Activated CD8-positive, alpha-beta memory T cell treated with anti-CD3 and anti-CD28 coated beads, Interleukin-2, amount 10 ng/mL, durations not matched to agents 7 days and 5 days (primary cell): ENCODE results near the gene DDX49. TPM values are rescaled to one million over a fixed set of nuclear protein-coding genes. Genes with fewer than 3 reads are reported as not detected.
"Not testable (repeated sequence)": the region's sequence is repeated elsewhere in the genome, so short reads cannot be mapped to it uniquely, and the experiment has no call there.

Source experiments
- ATAC-seq: fragments of 150-1000 bp; cut with Tn5 transposase; one replicate; pipeline ENCODE4 v1.10.0; 2021; ENCODE audit warnings: moderate library complexity
- CTCF ChIA-PET: fragments of 350-600 bp; sonication (Branson Sonifier 250); formaldehyde crosslinking; loops from one replicate; lab custom pipeline; 2021; ENCODE audit warnings: antibody characterized with exemption; lab: Charles Lee
- DNase-seq: peaks from one replicate; pipeline ENCODE4 v3.0.0-alpha.2; 2020
- H3K27ac Mint-ChIP-seq: one replicate; pipeline ENCODE4 v1.8.0; 2021; ENCODE audit warnings: mild to moderate bottlenecking, mixed read lengths
- H3K27me3 Mint-ChIP-seq: one replicate; pipeline ENCODE4 v1.8.0; 2021; ENCODE audit warnings: mixed read lengths
- H3K36me3 Mint-ChIP-seq: one replicate; pipeline ENCODE4 v1.8.0; 2021; ENCODE audit warnings: mild to moderate bottlenecking, mixed read lengths
- H3K4me1 Mint-ChIP-seq: one replicate; pipeline ENCODE4 v1.8.0; 2021; ENCODE audit warnings: mixed read lengths
- H3K4me3 Mint-ChIP-seq: one replicate; pipeline ENCODE4 v1.8.0; 2021; ENCODE audit warnings: mild to moderate bottlenecking, moderate library complexity, mixed read lengths
- H3K9me3 Mint-ChIP-seq: one replicate; pipeline ENCODE4 v1.8.0; 2022; ENCODE audit warnings: low read depth, mixed read lengths
- total RNA-seq, 2 experiments: library from RNA; stranded (reverse); gene quantifications; one replicate each; pipeline ENCODE4 v1.2.3, GENCODE V29; 2021

Gene DDX49
- total RNA-seq, 2 experiments from 2014 or later: 48.2 to 56.4 TPM

GRCh38 chr19:18946918-18947317, 27.4 kb downstream of the DDX49 start:
- H3K27ac Mint-ChIP-seq: no peak overlapping the region
- no peak overlapping the region for H3K4me3 Mint-ChIP-seq
- peaks cover 15% of the 10 kb centered on the region for H3K27me3 Mint-ChIP-seq
- no peak for ATAC-seq
- DNase-seq: no peak
- H3K9me3 Mint-ChIP-seq: no peaks in the 10 kb centered on the region
- CTCF ChIA-PET: interaction anchor here (0.7 kb wide), 1 partner anchor 1482 kb away, joined by 3 read pairs; no protein-coding TSS in a partner anchor
- H3K4me1 Mint-ChIP-seq: peaks cover 3% of the 10 kb centered on the region
- H3K36me3 Mint-ChIP-seq: no peaks in the 10 kb centered on the region

GRCh38 chr19:18948075-18948975, 28.8 kb downstream of the DDX49 start:
- DNase-seq (no peak), ATAC-seq (no peak)
- Mint-ChIP-seq H3K4me3 (no peak overlapping the region), H3K27me3 (peaks cover 3% of the 10 kb centered on the region), H3K27ac (no peak overlapping the region), H3K4me1 (peaks cover 3% of the 10 kb centered on the region), H3K9me3 (no peaks in the 10 kb centered on the region), H3K36me3 (no peaks in the 10 kb centered on the region)
- CTCF ChIA-PET: interaction anchor here (0.7 to 1.0 kb wide), 2 partner anchors 12 to 363 kb away, joined by 3 to 4 read pairs; no protein-coding TSS in a partner anchor

GRCh38 chr19:18948976-18949356, 29.5 kb downstream of the DDX49 start:
- DNase-seq: no peak
- H3K4me3 Mint-ChIP-seq: no peak overlapping the region
- ATAC-seq: no peak
- no peaks in the 10 kb centered on the region for H3K9me3 Mint-ChIP-seq
- no peaks in the 10 kb centered on the region for H3K36me3 Mint-ChIP-seq
- CTCF ChIA-PET: interaction anchor here (1.0 kb wide), 1 partner anchor 11 kb away, joined by 4 read pairs; no protein-coding TSS in a partner anchor
- H3K27ac Mint-ChIP-seq: no peak overlapping the region
- peaks cover 3% of the 10 kb centered on the region for H3K4me1 Mint-ChIP-seq
- peaks cover 2% of the 10 kb centered on the region for H3K27me3 Mint-ChIP-seq

- Mint-ChIP-seq H3K27me3 (peaks cover under 1% of the 10 kb centered on the region), H3K4me3 (no peak overlapping the region), H3K4me1 (peaks cover 3% of the 10 kb centered on the region), H3K9me3 (no peaks in the 10 kb centered on the region), H3K27ac (no peak overlapping the region), H3K36me3 (no peaks in the 10 kb centered on the region)
- DNase-seq (no peak), ATAC-seq (no peak)
- CTCF ChIA-PET: no interaction called here
These were observed 30.3 kb downstream of the DDX49 start for GRCh38 chr19:18949858-18950257.

- Mint-ChIP-seq H3K9me3 (no peaks in the 10 kb centered on the region), H3K36me3 (no peaks in the 10 kb centered on the region), H3K27me3 (no peaks in the 10 kb centered on the region), H3K27ac (no peak overlapping the region), H3K4me3 (no peak overlapping the region), H3K4me1 (peaks cover 3% of the 10 kb centered on the region)
- CTCF ChIA-PET: no interaction called here
- ATAC-seq (no peak), DNase-seq (no peak)
These were observed 32.3 kb downstream of the DDX49 start for GRCh38 chr19:18951721-18952281.

- H3K27ac Mint-ChIP-seq, H3K4me1 Mint-ChIP-seq, H3K9me3 Mint-ChIP-seq, H3K36me3 Mint-ChIP-seq, H3K27me3 Mint-ChIP-seq, ATAC-seq, CTCF ChIA-PET, H3K4me3 Mint-ChIP-seq, DNase-seq: not testable (repeated sequence)
These were observed 33.0 kb downstream of the DDX49 start for GRCh38 chr19:18952364-18953003.

- Mint-ChIP-seq H3K4me3 (no peak overlapping the region), H3K4me1 (no peaks in the 10 kb centered on the region), H3K36me3 (no peaks in the 10 kb centered on the region), H3K27me3 (no peaks in the 10 kb centered on the region), H3K9me3 (no peaks in the 10 kb centered on the region), H3K27ac (no peak overlapping the region)
- DNase-seq: no peak
- no peak for ATAC-seq
- CTCF ChIA-PET: no interaction called here
These were observed 34.6 kb downstream of the DDX49 start for GRCh38 chr19:18954094-18954493.

- ATAC-seq (no peak), DNase-seq (no peak)
- Mint-ChIP-seq H3K9me3 (no peaks in the 10 kb centered on the region), H3K4me1 (no peaks in the 10 kb centered on the region), H3K36me3 (no peaks in the 10 kb centered on the region), H3K27me3 (no peaks in the 10 kb centered on the region), H3K4me3 (no peak overlapping the region), H3K27ac (no peak overlapping the region)
- CTCF ChIA-PET: no interaction called here
These were observed 35.5 kb downstream of the DDX49 start for GRCh38 chr19:18955042-18955441.

GRCh38 chr19:18960370-18960769, 40.9 kb downstream of the DDX49 start:
- H3K36me3 Mint-ChIP-seq: no peaks in the 10 kb centered on the region
- no peaks in the 10 kb centered on the region for H3K9me3 Mint-ChIP-seq
- DNase-seq: no peak
- H3K4me1 Mint-ChIP-seq: peaks cover 10% of the 10 kb centered on the region
- no peak overlapping the region for H3K4me3 Mint-ChIP-seq
- CTCF ChIA-PET: interaction anchor here (0.9 kb wide), 1 partner anchor 11 kb away, joined by 4 read pairs; no protein-coding TSS in a partner anchor
- no peak overlapping the region for H3K27ac Mint-ChIP-seq
- peaks cover 10% of the 10 kb centered on the region for H3K27me3 Mint-ChIP-seq
- ATAC-seq: no peak

GRCh38 chr19:18961767-18962620, 42.5 kb downstream of the DDX49 start:
- DNase-seq: no peak
- Mint-ChIP-seq H3K9me3 (no peaks in the 10 kb centered on the region), H3K36me3 (no peaks in the 10 kb centered on the region), H3K27me3 (peaks cover 10% of the 10 kb centered on the region), H3K4me1 (peaks cover 10% of the 10 kb centered on the region), H3K27ac (no peak overlapping the region), H3K4me3 (no peak overlapping the region)
- peak; percentile 33 for ATAC-seq
- CTCF ChIA-PET: no interaction called here

GRCh38 chr19:18964121-18964520, 44.6 kb downstream of the DDX49 start:
- H3K27me3 Mint-ChIP-seq: peaks cover 14% of the 10 kb centered on the region
- H3K36me3 Mint-ChIP-seq: peaks cover 2% of the 10 kb centered on the region
- no peak for DNase-seq
- no peak overlapping the region for H3K4me3 Mint-ChIP-seq
- no peaks in the 10 kb centered on the region for H3K9me3 Mint-ChIP-seq
- CTCF ChIA-PET: no interaction called here
- peaks cover 14% of the 10 kb centered on the region for H3K4me1 Mint-ChIP-seq
- H3K27ac Mint-ChIP-seq: no peak overlapping the region
- ATAC-seq: no peak

- CTCF ChIA-PET: no interaction called here
- ATAC-seq (no peak), DNase-seq (no peak)
- Mint-ChIP-seq H3K27me3 (peaks cover 14% of the 10 kb centered on the region), H3K9me3 (no peaks in the 10 kb centered on the region), H3K4me1 (peaks cover 15% of the 10 kb centered on the region), H3K27ac (no peak overlapping the region), H3K36me3 (peaks cover 2% of the 10 kb centered on the region), H3K4me3 (no peak overlapping the region)
These were observed 46.8 kb downstream of the DDX49 start for GRCh38 chr19:18966307-18966706.
